Smooth muscle cell (in vitro differentiated cells): ENCODE measurements around the gene RGS3. TPM values are rescaled to one million over a fixed set of nuclear protein-coding genes. Genes with fewer than 3 reads are reported as not detected.

ENCODE experiments used
- DNase-seq: peaks from one replicate; lab custom pipeline; 2025; ENCODE audit not compliant: unreplicated experiment; lab: John Stamatoyannopoulos, UW
- H2AFZ ChIP-seq: fragments of 200-600 bp; sonication (generic); 2 replicates; pipeline ENCODE4 v1.6.0; 2016; ENCODE audit warnings: antibody characterized with exemption, low read depth, mild to moderate bottlenecking
- H3F3A ChIP-seq: fragments of 200-600 bp; sonication (generic); 2 replicates; pipeline ENCODE4 v1.6.0; 2017; ENCODE audit warnings: antibody characterized with exemption, low read depth
- H3K27ac ChIP-seq: fragments of 200-600 bp; sonication (generic); 2 replicates; pipeline ENCODE4 v1.5.1; 2016; ENCODE audit warnings: low read depth, mild to moderate bottlenecking
- H3K27me3 ChIP-seq: fragments of 200-600 bp; sonication (generic); 2 replicates; pipeline ENCODE4 v1.6.1; 2016; ENCODE audit warnings: low read depth, mild to moderate bottlenecking
- H3K36me3 ChIP-seq: fragments of 200-600 bp; sonication (generic); 2 replicates; pipeline ENCODE4 v1.5.1; 2016; ENCODE audit warnings: low read depth
- H3K4me1 ChIP-seq: fragments of 200-600 bp; sonication (generic); 2 replicates; pipeline ENCODE4 v1.5.1; 2016; ENCODE audit warnings: low read depth
- H3K4me2 ChIP-seq: fragments of 200-600 bp; sonication (generic); 2 replicates; pipeline ENCODE4 v1.6.0; 2016; ENCODE audit warnings: mild to moderate bottlenecking
- H3K4me3 ChIP-seq: fragments of 200-600 bp; sonication (generic); 2 replicates; pipeline ENCODE4 v1.5.1; 2016; ENCODE audit warnings: mild to moderate bottlenecking
- H3K79me2 ChIP-seq: fragments of 200-600 bp; sonication (generic); 2 replicates; pipeline ENCODE4 v1.6.0; 2016; ENCODE audit warnings: low read depth, mild to moderate bottlenecking
- H3K9ac ChIP-seq: fragments of 200-600 bp; sonication (generic); 2 replicates; pipeline ENCODE4 v1.6.0; 2016; ENCODE audit warnings: low read depth
- H3K9me3 ChIP-seq: fragments of 200-600 bp; sonication (generic); replicated peaks from 2 replicates; pipeline ENCODE4 v1.5.1; 2016; ENCODE audit warnings: low read depth
- H4K20me1 ChIP-seq: fragments of 200-600 bp; sonication (generic); 2 replicates; pipeline ENCODE4 v1.6.0; 2016; ENCODE audit warnings: low read depth
- WGBS: methylation state at CpG from one replicate; pipeline ENCODE4 v1.1.7; 2016; ENCODE audit warnings: low lambda C conversion rate; 5-methylcytosine and 5-hydroxymethylcytosine counted together
- polyA plus RNA-seq: library from polyadenylated mRNA; unstranded; fragments of >200 nt; fragmentation: Nextera tagmentation; extraction: Ambion mirVana; gene quantifications from 2 replicates; pipeline ENCODE4 v1.2.1, GENCODE V29; 2016
- total RNA-seq: library from RNA; depleted of rRNA; stranded (reverse); fragments of >200 nt; gene quantifications from 2 replicates; pipeline ENCODE4 v1.2.3, GENCODE V29; 2014
- TF ChIP-seq, protein P1 (sequence below): fragments of 200-600 bp; sonication (generic); IDR thresholded peaks from 2 replicates; pipeline ENCODE4 v1.5.1; 2017; ENCODE audit warnings: borderline replicate concordance, mild to moderate bottlenecking, antibody characterized with exemption; ENCODE audit not compliant: insufficient read depth, poor library complexity, severe bottlenecking

The RGS3 gene
- total and polyA plus RNA-seq, 2 experiments from 2014 or later, result 43.8 to 108 TPM

DNA sequence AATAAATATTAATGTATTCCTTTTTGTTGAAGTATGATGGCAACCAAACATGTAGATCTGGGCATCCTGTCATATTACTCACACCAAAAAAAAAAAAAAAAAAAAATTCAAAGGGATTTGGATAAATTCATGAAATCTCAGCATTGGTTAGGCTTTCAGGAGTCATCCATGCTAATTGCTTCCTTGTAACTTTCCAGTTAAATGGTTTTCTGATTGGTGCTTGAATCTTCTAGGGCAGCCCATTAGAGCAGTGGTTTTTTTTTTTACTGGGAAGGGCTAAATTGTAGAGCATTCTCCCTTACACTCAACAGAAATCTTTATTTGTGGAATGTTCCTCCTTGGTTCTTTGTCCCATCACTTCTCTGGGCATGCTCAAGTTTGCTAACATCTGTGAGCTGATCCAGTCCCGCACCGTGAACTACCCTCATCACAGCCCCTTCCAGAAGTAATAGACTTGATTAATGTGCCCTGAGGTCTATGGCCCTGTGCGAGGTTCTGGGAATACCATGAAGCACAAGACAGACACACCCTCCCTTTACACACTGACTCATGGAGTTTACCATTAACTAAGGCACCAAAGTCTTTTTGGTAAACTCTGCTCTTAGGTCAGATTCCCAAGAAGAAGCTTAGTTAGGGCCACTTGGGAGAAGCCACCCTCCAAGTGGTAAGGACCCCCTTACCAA is 56.0 kb downstream of the RGS3 start:
- Histone ChIP-seq H3K4me3 (no peak overlapping the region), H3K36me3 (no peaks in the 10 kb centered on the region), H3K9ac (no peak overlapping the region), H3F3A (peaks cover 14% of the 10 kb centered on the region), H3K27ac (peak overlapping the region; percentile 10), H3K79me2 (no peaks in the 10 kb centered on the region), H4K20me1 (no peaks in the 10 kb centered on the region), H3K27me3 (no peaks in the 10 kb centered on the region), H3K4me1 (no peaks in the 10 kb centered on the region), H3K9me3 (no peaks in the 10 kb centered on the region), H3K4me2 (peak overlapping the region; percentile 37), H2AFZ (no peak overlapping the region)
- TF ChIP-seq, protein P1, sequence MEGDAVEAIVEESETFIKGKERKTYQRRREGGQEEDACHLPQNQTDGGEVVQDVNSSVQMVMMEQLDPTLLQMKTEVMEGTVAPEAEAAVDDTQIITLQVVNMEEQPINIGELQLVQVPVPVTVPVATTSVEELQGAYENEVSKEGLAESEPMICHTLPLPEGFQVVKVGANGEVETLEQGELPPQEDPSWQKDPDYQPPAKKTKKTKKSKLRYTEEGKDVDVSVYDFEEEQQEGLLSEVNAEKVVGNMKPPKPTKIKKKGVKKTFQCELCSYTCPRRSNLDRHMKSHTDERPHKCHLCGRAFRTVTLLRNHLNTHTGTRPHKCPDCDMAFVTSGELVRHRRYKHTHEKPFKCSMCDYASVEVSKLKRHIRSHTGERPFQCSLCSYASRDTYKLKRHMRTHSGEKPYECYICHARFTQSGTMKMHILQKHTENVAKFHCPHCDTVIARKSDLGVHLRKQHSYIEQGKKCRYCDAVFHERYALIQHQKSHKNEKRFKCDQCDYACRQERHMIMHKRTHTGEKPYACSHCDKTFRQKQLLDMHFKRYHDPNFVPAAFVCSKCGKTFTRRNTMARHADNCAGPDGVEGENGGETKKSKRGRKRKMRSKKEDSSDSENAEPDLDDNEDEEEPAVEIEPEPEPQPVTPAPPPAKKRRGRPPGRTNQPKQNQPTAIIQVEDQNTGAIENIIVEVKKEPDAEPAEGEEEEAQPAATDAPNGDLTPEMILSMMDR, result no peak
- DNase-seq, result no peak
- WGBS, result 44% methylated on average over 3 of the region's 3 CpGs

GRCh38 chr9:113520109-113520642 is 56.6 kb downstream of the RGS3 start:
- Histone ChIP-seq H3K36me3 (no peaks in the 10 kb centered on the region), H2AFZ (no peak overlapping the region), H3K4me1 (no peaks in the 10 kb centered on the region), H3K27me3 (no peaks in the 10 kb centered on the region), H3F3A (peaks cover 14% of the 10 kb centered on the region), H3K9me3 (no peaks in the 10 kb centered on the region), H3K9ac (no peak overlapping the region), H3K79me2 (no peaks in the 10 kb centered on the region), H4K20me1 (no peaks in the 10 kb centered on the region), H3K4me2 (peak overlapping the region; percentile 37), H3K4me3 (no peak overlapping the region), H3K27ac (peak overlapping the region; percentile 10)
- no peak for DNase-seq
- 86% methylated on average over 6 of the region's 6 CpGs for WGBS
- TF ChIP-seq, protein P1, result no peak

- WGBS, result 45% methylated on average over 2 of the region's 2 CpGs
- Histone ChIP-seq H3K4me3 (no peak overlapping the region), H3K4me2 (peak overlapping the region; percentile 16), H3K79me2 (no peaks in the 10 kb centered on the region), H3F3A (peaks cover 6% of the 10 kb centered on the region), H2AFZ (no peak overlapping the region), H3K27ac (no peak overlapping the region), H3K27me3 (no peaks in the 10 kb centered on the region), H3K4me1 (peaks cover 4% of the 10 kb centered on the region), H3K9me3 (no peaks in the 10 kb centered on the region), H4K20me1 (no peaks in the 10 kb centered on the region), H3K36me3 (no peaks in the 10 kb centered on the region), H3K9ac (no peak overlapping the region)
- TF ChIP-seq, protein P1, result no peak
- no peak for DNase-seq
Observed at GRCh38 chr9:113521693-113522255, 58.2 kb downstream of the RGS3 start.

GRCh38 chr9:113522419-113522818 is 58.9 kb downstream of the RGS3 start:
- TF ChIP-seq, protein P1, result no peak
- no peaks in the 10 kb centered on the region for H3K36me3 ChIP-seq
- no peaks in the 10 kb centered on the region for H4K20me1 ChIP-seq
- 58% methylated on average over 1 of the region's 1 CpG for WGBS
- peak overlapping the region; percentile 16 for H3K4me2 ChIP-seq
- H3K4me3 ChIP-seq, result no peak overlapping the region
- H3K27ac ChIP-seq, result peak overlapping the region; percentile 36
- no peaks in the 10 kb centered on the region for H3K9me3 ChIP-seq
- H3F3A ChIP-seq, result peaks cover 6% of the 10 kb centered on the region
- no peak for DNase-seq
- H3K27me3 ChIP-seq, result no peaks in the 10 kb centered on the region
- H3K79me2 ChIP-seq, result no peaks in the 10 kb centered on the region
- H2AFZ ChIP-seq, result no peak overlapping the region
- H3K9ac ChIP-seq, result no peak overlapping the region
- H3K4me1 ChIP-seq, result peaks cover 6% of the 10 kb centered on the region
